HG03025 (cell line): ENCODE results near the gene RANBP1.

Experiments used
- ATAC-seq: cut with Tn5 transposase; IDR thresholded peaks from one replicate; pipeline ENCODE4 v1.9.1; 2021; ENCODE audit warnings: mild to moderate bottlenecking, moderate library complexity; ENCODE audit not compliant: unreplicated experiment, low FRiP score

The RANBP1 gene

DNA sequence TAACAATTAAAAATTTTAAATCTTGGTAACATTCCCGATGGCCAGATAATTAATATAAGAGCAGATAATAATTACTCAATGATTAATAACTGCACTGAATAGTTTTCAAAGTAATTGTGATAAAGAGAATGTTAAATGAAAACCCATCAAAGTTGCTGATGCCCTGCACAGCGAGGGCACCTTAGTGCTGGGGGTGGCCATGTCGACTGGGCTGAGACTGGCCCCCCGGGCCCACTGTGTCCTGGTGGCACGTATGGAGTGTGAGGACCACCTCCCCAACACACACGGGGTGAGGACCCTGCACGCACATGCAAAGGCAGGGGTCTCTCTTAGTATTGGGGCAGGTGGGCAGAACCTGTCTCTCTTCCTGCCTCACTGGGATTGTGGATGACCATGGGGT, 50.0 kb downstream of the RANBP1 start:
- no peak for ATAC-seq

DNA sequence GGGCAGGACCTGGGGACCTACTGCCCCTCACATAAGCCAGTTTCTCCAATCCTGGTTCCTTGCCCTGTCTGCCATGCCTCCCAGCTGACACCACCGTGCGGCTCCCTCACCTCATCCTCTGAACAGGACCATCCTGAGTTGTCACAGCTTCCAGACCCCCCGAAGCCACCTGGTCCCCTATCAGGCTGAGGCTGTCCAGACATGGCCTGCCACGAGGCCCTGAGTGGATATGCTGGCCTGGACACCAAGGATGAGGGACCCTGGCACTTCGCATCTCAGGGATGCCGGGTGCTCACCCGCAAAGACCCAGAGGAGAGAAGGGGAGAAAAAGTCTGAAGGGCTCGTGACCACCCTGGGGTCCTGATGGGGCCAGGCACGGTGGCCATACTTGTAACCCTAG, 50.8 kb downstream of the RANBP1 start:
- ATAC-seq: no peak

- no peak for ATAC-seq
These were observed 51.9 kb downstream of the RANBP1 start for GRCh38 chr22:20167643-20168322.

GRCh38 chr22:20169253-20169822, 53.4 kb downstream of the RANBP1 start:
- ATAC-seq: no peak

DNA sequence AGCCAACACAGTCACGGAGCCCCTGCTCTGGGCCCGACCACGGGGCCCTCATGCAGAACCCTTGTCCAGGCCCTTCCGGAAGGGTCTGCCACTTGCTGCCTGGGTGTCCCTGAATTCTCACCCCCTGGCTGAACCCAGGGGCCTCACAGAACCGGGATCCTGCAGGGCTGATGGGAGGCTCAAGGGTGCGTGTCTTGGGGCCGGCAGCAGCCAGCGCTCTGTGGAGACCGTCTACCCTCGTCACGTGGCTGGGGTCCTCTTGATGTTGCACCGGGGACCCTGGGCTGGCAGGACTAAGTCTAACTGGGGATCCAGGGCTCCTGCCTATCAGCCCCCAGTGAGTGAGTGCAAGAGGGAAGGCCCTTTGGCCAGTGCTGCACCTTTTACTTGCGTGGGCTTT, 54.3 kb downstream of the RANBP1 start:
- no peak for ATAC-seq

- no peak for ATAC-seq
These were observed 55.6 kb downstream of the RANBP1 start for GRCh38 chr22:20171288-20172140.

- no peak for ATAC-seq
These were observed 56.3 kb downstream of the RANBP1 start for GRCh38 chr22:20172141-20172613.

DNA sequence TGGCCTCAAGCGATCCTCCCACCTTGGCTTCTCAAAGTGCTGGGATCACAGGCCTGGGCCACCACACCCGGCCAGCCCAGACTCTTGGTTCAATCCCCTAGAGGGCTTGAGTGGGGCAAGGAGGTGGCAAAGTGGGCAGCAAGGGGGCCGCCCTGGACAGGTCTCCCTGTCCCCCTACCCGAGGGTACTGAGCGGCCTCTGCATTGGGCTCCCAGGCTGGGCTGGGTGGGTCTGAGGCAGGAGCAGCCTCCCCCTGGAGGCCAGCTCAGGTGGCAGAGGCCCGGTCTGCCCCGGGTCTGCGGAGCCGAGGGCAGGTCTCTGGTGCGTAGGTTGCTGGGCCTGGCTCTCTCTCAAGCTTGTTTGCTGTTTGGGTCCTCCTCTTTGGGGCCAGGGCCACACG, 57.3 kb downstream of the RANBP1 start:
- ATAC-seq: no peak

DNA sequence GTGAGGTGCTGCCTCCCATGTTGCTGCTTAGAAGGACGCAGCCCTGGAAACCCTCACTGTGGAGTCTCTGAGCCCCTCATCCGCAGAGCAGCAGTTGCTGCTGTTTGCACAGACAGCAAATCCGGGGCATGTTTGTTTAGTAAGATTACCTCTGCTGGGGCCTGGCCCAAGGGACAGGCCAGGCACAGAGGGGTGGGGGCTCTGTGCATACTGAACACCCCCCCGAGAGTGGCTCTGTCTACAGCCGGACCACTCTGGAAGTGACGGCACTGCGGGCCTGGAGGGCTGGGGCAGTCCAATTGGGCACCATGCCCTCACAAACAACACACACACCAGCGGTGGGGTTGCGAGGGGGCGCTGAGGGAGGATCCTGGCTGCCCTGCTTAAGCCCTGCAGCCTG, 57.9 kb downstream of the RANBP1 start:
- no peak for ATAC-seq

GRCh38 chr22:20174785-20175596, 59.1 kb downstream of the RANBP1 start:
- no peak for ATAC-seq

DNA sequence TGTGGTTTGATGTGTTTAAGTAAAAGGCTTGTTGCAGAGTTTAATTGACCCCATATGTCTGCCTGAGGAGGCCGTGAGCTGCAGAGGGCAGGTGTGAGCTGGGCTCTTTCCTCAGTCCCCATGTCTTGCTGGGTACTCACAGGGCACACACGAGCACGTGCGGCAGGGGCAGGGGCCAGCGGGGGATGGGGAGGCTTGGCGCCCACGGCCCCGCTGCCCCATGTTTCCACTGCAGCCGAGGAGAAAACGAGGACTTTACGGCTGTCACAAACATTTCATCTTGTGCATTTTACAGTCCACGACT, 59.6 kb downstream of the RANBP1 start:
- ATAC-seq: no peak

DNA sequence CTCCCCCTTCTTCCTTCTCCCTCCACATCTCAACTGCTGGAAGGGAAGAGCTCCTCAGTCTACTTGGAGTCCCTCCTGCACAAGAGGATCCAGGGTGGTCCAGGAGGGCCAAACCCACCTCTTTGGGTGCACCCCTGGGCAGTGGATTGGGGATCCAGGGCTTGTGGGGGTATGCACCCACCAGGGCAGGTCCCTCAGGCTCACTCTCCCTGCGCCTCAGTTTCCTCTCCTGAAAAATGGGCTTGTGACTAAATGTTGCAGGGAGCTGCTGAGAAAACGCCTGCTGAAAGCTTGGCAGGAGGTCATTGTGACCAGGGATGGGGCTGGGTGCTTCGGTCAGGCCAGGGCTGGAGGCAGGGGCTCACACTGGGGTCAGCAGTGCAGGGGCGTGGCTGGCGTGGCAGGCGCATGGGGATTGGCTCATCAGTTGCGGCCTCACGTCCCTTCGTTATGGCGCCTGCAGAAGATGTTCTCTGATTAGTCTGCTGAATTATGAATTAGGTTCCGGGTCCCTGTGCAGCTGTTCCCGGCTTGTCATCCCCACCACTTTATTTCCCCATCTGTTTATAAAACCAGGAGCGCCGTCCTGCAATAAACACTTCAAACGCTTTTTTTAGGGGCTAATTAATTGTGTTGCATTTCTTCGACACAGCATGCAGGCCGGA, 60.6 kb downstream of the RANBP1 start:
- ATAC-seq: no peak
